Stimulated activated CD8-positive, alpha-beta memory T cell treated with anti-CD3 and anti-CD28 coated beads, Interleukin-4, amount 100 ng/mL, for 24 hours (primary cell): ENCODE data around the gene PLXNB3.
"Not testable (repeated sequence)": the region's sequence is repeated elsewhere in the genome, so short reads cannot be mapped to it uniquely, and the experiment has no call there.

ENCODE experiments used
- DNase-seq: peaks from one replicate; pipeline ENCODE4 v3.0.0-alpha.2; 2020; ENCODE audit warnings: low read depth

Gene PLXNB3

DNA sequence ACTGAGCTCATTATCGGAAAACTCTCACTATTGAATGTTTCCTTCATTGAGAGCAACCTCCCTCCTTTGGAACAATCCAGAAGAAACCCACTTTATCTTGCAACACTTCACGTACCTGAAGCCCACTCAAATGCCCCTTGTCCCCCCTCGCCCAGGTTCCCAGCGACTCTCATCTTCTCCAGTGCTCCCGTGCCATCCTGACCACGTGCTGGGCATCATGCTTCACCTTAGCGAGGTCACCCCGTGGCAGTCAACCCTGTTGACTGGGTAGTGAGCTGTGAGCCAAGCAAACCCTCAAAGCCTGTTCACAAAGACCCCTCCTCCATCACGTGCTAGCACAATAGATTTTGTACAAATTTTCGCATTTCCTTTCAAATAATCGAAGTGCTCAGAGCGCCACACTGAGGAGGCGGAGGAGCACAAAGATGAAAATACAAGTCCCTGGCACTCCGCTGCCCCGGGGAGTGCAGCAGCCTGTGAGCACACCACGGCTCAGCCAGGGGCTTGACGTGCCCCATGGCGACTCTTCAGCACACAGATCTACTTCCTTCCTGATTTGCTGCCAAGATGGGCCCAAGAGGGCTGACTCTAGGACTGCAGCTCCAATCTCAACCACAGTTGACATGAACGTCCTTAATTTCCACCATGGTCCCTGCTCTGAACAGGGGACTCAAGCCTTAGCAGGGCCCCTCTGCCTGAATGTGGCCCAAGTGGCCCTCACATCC, 50.7 kb downstream of the PLXNB3 start:
- no peak for DNase-seq

DNA sequence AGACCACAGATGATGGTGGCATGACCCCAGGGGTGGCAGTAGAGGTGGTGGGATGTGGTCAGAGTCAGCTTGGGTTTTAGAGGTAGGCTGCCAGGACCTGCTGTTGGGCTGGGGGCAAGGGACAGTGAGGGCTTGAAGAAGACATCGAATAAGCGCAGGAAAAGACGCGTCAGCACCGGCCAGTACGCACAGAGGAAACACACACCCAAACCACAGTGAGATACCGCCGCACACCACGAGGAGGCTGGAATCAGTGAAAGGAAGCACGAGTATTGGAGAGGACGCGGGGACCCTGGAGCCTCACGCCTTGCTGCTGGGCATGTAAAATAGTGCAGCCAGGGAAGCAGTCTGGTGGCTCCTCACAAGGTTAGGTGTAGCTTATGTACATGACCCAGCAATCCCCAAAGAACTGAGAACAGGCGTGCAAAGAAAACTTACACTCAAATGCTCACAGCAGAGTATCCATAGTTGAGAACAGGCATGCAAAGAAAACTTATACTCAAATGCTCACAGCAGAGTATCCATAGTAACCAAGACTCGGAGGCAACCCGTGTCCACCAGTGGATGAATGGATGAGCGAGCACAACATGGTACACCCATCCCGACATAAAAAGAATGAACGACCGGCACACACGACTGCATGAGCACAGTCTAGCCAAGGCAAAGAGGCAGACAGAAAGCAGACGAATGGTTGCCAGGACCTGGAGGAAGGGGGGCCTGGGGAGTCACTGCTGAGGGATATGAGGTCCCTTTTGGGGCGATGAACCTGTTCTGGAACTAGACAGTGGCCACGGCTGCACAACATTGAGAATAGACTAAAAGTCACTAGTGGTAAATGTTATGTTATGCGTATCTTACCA, 53.0 kb downstream of the PLXNB3 start:
- DNase-seq: peak; percentile 23

DNA sequence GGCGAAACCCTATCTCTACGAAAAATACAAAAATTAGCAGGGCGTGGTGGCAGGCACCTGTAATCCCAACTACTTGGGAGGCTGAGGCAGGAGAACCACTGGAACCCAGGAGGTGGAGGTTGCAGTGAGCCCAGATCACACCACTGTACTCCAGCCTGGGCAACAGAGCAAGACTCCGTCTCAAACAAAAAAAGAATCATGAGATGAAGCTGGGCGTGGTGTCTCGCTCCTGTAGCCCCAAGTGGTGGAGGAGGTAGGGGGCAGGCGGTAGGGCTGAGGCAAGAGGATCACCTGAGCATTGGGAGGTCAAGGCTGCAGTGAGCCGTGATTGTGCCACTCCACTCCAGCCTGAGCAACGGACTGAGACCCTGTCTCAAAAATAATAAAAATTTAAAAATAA, 54.0 kb downstream of the PLXNB3 start:
- DNase-seq: not testable (repeated sequence)

DNA sequence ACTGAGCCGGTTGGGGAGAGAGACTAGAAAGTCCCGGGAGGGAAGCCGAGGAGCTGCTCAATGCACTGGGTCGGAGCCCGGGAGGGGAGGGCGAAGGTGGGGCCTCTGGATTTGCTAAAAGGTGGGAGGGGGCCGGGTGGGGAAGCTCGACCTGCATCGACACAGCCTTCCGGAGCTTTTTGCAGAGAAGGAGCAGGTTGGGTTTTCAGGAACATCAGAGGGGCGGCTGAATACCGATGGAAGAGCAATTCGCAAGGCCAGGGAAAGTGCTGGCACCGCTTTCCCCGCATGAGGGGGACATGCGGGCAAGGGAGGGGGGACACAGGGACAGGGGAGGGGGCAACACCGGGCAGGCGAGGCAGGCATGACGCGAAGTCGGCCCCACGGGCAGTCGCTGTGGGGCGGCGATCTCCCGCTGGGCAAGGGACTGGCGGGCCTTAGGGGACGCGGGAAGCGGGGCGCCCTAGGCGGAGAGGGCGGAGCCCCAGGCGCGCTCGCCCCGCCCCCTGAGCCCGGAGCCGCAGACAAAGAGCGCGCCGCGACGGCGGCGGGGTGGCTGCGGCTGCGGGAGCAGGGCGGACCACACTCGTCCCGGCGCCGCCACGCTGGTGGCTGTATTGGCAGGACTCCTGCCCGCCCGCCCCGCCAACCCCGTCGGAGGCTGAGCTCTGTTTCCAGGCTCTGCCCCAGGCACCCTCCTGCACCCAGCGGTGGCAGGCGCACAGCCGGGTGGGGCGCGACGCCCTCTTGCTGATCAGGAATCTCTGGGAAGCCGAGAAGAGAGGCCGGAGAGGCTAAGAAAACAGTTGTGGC, 54.7 kb downstream of the PLXNB3 start:
- DNase-seq: peak; percentile 34

DNA sequence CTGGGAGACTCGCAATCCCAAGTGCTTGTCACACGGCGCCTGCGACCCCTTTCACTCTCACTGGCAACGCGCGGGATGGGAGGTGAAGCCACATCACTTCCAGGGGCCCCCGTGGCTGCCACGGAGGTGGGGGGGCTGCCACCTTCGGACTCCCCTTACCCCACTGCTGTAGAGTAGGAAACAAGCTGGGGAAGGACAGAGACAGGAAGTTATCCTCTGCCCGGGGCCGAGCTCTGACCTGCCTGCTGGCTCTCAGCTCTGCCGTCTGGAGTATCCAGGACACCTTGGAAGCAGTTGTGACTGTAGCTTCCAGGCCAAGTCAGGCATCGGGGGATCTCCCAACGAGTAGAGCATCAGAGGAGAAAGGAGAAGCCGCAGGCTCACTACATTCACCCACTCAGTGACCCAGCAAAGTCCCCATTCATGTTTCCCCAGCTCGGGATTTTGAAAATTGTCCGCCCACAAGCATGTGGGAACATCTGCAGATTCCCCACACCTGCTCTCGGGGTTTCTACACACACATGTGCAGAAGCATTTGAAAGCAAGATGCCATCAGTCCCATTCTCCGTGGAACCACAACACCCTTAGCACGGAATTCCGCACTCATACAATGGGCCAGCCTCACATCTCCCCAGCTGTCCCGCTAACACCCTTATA, 55.5 kb downstream of the PLXNB3 start:
- DNase-seq: no peak

DNA sequence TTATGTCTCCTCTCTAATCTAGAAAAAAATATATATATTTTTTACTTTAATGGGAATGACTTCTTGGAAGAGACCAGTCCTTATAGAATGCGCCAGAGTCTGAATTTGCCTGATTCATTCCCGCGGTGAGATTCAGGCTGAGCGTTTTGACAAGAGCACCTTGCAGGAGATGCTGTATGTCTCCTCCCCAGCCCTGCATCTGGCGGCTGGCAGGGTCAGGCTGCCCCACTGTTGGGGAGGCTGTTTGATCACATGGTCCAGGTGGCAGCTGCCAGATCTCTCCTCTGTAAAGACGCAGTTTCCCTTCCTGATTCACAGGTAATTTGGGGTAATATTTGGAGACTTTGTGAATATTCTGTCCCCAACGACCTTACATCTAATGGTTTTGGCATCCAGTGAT, 56.6 kb downstream of the PLXNB3 start:
- no peak for DNase-seq

DNA sequence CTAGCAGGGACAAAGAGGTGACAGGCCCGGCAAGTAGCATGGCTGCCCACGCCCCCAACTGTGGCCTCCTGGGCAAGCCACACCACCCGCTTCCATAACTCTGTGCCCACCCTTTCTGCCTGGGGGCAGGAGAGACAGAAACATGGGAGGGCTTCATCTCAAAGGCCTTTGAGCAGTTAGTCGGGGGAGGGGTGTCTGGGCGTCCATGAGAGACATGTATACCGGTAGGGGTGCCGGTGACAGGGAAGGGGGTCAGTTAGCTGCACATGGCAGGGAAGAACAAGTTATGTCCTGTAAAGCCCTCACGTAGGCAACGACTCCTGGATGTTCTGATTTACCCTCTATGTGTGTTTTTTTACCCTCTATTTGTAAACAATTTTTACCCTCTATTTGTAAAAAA, 57.0 kb downstream of the PLXNB3 start:
- no peak for DNase-seq

DNA sequence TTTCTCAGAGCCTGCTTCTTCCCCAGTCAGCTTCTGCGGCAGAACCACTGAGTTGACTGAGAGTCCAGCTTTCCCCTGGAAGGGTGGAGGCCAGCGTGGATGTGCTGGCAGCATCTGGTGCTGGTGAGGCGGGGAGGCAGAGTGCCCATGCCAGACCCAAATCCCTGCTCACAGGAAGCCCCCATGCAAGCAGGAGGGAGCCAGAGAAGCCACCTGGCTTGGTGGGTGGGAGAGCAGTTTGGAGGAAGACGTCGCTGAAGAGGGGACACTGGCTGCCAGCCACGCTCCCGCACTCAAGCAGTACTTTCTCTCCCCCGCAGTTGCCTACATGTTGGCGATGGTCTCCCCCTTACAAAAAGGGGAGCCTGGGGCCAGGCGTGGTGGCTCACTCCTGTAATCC, 60.3 kb downstream of the PLXNB3 start:
- DNase-seq: no peak

DNA sequence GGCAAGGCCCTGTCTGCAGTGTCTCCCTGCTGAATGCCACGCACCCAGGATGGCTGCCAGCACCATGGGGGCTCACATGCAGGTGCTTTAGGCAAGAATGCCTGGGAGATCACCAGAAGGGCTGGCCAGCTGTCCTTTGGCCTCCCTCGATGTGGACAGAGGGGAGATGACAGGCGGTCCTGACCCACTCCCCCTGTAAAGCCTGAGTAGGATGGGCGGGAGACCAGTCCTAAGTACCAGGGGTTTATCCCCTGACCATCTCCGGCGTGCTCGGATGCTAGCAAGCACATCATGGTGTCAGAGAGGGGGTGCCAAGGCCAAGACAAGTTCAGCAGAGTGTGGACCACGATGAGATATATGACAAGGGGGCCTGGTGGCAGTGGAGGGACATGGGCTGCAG, 61.0 kb downstream of the PLXNB3 start:
- no peak for DNase-seq
